NT2/D1 (cell line): ENCODE results near the gene CCDC51.

Experiments used
- YY1 ChIP-seq: IDR thresholded peaks from 2 replicates; pipeline ENCODE4 v1.6.1; 2011; ENCODE audit not compliant: insufficient read length, insufficient read depth
- ZNF274 ChIP-seq: IDR thresholded peaks from 2 replicates; pipeline ENCODE4 v1.6.1; 2011; ENCODE audit warnings: mild to moderate bottlenecking, low read depth, low read length

- no peak for TF ChIP-seq ZNF274
- no peak for TF ChIP-seq YY1
Observed at GRCh38 chr3:48428572-48429316, 11.2 kb downstream of the CCDC51 start.
